ENCODE data around the gene LGR4. TPM values are rescaled to one million over a fixed set of nuclear protein-coding genes. Genes with fewer than 3 reads are reported as not detected.

LGR4 gene
- total and polyA plus RNA-seq, 9 of the 15 experiments (the other 6 are each of a cell fraction or from before 2014, with no cell fraction given): 0.94 to 10.1 (median 5.8) TPM

GRCh38 chr11:27420722-27421572 is 51.6 kb downstream of the LGR4 start (continued):
- TF ChIP-seq SIX5 (IDR thresholded peaks at IDR 0.05; ENCODE audit: borderline replicate concordance in 1 of 2, insufficient read depth in 1 of 2, low read depth in 1 of 2, low read length in 2 of 2): no peak
- TF ChIP-seq, protein P1, sequence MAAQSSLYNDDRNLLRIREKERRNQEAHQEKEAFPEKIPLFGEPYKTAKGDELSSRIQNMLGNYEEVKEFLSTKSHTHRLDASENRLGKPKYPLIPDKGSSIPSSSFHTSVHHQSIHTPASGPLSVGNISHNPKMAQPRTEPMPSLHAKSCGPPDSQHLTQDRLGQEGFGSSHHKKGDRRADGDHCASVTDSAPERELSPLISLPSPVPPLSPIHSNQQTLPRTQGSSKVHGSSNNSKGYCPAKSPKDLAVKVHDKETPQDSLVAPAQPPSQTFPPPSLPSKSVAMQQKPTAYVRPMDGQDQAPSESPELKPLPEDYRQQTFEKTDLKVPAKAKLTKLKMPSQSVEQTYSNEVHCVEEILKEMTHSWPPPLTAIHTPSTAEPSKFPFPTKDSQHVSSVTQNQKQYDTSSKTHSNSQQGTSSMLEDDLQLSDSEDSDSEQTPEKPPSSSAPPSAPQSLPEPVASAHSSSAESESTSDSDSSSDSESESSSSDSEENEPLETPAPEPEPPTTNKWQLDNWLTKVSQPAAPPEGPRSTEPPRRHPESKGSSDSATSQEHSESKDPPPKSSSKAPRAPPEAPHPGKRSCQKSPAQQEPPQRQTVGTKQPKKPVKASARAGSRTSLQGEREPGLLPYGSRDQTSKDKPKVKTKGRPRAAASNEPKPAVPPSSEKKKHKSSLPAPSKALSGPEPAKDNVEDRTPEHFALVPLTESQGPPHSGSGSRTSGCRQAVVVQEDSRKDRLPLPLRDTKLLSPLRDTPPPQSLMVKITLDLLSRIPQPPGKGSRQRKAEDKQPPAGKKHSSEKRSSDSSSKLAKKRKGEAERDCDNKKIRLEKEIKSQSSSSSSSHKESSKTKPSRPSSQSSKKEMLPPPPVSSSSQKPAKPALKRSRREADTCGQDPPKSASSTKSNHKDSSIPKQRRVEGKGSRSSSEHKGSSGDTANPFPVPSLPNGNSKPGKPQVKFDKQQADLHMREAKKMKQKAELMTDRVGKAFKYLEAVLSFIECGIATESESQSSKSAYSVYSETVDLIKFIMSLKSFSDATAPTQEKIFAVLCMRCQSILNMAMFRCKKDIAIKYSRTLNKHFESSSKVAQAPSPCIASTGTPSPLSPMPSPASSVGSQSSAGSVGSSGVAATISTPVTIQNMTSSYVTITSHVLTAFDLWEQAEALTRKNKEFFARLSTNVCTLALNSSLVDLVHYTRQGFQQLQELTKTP (IDR thresholded peaks at IDR 0.05; ENCODE audit: low read depth in 1 of 2, partially characterized antibody in 2 of 2): peak; percentile 58 to 75
- TF ChIP-seq ZNF407 (IDR thresholded peaks at IDR 0.05; ENCODE audit: low read depth): no peak
- TF ChIP-seq, protein P2, sequence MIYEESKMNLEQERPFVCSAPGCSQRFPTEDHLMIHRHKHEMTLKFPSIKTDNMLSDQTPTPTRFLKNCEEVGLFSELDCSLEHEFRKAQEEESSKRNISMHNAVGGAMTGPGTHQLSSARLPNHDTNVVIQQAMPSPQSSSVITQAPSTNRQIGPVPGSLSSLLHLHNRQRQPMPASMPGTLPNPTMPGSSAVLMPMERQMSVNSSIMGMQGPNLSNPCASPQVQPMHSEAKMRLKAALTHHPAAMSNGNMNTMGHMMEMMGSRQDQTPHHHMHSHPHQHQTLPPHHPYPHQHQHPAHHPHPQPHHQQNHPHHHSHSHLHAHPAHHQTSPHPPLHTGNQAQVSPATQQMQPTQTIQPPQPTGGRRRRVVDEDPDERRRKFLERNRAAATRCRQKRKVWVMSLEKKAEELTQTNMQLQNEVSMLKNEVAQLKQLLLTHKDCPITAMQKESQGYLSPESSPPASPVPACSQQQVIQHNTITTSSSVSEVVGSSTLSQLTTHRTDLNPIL (CRISPR knock-in tag; IDR thresholded peaks at IDR 0.05): no peak
- no peak for TF ChIP-seq PTBP1 (IDR thresholded peaks at IDR 0.05; ENCODE audit: low read depth, low read length)
- no peak for TF ChIP-seq ZNF174 (CRISPR knock-in tag; IDR thresholded peaks at IDR 0.05)
- TF ChIP-seq ARID1B (IDR thresholded peaks at IDR 0.05): peak; percentile 99
- no peak for TF ChIP-seq THAP12 (CRISPR knock-in tag; IDR thresholded peaks at IDR 0.05)
